ENCODE results near the gene KCNK1.

Gene KCNK1

DNA sequence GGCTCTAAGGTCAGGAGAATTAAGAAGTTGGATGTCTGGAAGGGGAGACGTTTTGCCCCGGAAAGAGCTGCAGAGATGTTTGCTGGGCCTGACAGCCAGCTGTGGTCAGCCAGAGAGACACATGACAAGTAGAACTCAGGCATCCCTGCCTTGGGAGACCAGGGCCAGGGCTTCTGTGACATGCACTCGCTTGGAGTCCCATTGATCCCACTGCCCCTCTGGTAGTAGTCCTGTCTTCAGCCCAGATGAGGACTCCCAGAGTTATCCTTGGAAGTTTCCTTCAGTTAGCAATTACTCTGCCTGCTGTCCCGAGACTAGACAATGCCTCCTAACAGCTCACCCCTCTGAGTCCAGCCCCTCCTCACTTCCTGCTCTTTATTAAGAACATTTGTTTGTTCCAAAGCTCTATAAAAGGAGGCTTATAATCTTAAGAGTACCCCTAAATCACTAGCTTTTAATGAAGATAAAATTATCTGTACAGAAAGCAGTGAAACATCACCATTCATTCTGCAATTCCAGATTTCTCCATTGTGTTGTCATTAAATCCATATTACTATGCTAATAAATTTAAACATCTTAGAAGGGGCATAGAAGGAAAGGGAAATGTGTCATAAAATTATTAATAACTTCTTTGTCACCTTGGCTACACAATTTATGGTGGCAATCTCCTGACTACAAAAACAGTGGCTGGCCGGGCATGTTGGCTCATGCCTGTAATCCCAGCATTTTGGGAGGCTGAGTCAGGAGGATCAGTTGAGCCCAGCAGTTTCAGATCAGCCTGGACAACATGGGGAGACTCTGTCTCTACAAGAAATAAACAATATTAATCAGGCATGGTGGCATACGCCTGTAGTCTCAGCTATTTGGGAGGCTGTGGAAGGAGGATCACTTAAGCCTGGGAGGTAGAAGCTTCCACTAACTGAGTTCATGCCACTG lies 94.2 kb downstream of the KCNK1 start:
- ATAC-seq = no peak

DNA sequence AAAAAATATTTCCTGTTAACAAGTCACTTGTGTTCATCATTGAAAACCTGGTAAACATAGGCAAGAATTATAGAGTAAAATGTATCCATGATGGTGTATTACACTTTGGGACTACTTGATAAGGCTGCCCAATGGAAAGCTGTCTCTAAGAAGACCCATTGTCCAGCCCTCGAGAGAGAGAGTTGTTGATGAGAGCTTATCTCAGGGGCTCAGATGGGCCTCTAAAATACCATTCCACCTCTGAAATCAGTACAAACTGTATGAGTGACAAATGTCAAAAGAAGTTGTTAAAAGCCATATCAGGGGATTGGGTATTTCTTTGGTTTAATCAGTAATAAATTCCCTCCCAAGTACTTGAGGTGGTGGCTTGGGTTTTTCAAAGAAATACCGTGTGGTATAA lies 96.1 kb downstream of the KCNK1 start:
- ATAC-seq = no peak

DNA sequence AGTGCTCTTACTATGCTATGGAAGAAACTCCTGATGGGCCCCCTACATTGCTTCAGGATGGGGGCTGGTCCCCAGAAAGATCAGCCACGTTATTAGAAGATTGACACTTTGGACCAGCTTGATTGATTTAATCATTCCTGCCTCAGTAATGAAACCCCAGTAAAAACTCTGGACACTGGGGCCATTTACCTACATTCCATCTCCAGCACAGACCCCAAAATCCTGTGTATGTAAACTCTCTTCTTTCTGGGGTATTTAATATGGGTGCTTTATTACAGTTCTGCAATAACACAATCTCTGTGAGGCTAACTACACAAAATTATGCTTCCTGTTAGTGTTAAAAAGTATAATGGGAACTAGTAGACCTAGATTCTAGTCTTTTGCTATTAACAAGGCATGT lies 96.6 kb downstream of the KCNK1 start:
- ATAC-seq = no peak

DNA sequence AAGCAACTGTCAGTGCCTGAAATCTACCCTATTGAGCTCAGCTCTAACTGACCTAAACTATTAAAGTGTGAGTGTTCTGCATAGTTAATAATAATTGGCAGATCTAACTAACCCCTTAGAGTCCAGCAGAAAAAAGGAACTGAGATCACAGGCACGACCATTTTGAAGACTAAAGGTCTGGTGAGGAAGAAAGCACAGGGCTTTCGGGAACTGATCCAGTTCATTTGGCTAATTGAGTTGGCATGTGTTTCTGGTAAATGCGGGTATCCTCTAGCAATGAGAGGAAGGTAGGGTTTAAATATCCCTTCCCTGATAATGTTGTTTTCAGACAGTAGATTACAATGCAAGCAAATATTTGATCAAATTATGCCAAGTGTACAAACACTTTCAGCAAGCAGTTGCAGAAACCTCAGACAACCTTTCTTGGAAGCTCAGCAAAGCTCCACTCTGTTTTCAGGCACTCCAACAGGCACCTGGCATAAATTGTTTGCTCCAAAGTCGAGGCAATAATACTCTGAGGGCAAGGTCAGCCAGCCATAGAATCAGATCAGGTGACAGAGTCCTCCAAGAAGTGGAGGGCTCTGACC lies 100.8 kb downstream of the KCNK1 start:
- no peak for ATAC-seq

DNA sequence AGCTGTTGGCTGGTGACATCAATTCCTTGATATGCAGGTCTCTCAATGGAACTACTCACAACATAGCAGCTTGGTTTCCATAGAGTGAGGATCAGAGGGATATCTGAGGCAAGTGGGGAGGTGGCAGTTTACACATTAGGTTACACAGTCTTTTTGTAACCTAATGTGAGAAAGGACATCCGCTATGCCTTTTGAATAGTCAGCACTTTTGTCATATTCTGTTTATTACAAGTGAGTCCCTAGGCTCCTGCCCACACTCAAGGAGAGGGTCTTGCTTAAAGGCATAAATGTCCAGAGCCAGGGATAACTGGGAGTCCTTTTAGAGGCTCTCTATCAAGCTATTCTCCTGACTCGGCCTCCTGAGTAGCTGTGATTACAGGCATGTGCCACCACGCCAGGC lies 104.2 kb downstream of the KCNK1 start:
- no peak for ATAC-seq

DNA sequence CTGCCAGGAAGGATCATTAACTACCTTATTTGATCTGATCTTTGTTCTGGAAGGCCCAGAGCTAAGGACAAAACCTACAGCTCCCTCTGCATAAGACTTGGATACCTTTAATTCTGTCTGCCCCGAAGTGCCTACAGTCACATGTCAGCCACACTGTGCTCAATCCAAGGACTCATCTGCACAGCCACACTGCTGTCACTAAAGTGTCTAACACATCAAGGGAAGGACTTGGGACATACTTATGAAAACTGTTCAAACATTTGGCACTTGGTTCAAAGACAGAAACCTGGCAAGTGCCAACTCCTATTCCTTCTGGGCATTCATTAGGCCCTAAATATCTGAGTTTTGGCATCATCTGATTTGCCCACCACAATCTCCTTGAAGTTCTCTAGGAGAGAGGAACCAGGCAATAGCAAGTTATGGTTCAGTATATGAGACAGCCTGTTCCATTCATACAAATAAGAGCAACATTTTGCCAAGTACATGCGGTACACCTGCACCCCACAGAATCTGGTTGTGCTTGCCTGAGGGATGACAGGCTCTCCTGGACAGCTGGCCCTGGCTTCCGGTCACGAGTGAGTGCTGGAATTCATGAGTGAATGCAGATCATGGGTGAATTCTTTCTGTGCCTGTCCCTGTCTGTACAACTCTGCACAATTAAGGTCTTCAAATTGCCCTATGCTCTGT lies 105.9 kb downstream of the KCNK1 start:
- no peak for ATAC-seq

DNA sequence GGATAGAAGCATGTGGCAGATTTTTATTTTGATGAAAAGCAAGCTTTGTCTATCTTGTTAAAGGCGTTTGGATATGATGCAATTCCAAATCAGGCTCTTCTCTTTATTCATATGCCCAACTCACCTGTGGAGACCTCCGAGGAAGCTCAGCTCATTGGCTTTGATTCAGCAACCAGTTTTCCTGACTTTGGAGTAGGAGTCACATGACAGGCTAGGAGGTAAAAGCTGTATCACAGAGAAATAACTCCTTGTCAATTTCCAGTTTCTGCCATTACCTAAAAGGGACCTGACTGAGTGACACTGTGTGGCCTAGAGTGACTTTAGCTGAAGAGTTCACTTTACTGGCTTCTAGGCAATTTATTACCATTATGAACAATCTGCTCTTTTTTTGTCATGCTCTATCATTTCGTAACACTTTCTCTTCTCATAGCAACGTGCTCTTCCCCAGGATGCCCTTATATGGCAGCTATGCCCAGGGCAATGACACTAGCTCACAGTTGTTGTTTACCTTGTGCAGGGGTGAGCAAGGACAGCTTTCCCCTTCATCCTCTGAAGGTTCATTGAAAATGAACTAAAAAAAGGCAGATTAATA lies 107.2 kb downstream of the KCNK1 start:
- no peak for ATAC-seq

Data from activated CD4-positive, CD25-positive, alpha-beta regulatory T cell treated with anti-CD3 and anti-CD28 coated beads, Interleukin-2, amount 50 U/mL, for 24 hours (primary cell).